Measurements from ENCODE around the gene ALDH16A1. TPM values are rescaled to one million over a fixed set of nuclear protein-coding genes. Genes with fewer than 3 reads are reported as not detected.

Gene ALDH16A1
- total and polyA plus RNA-seq, 2 of the 8 experiments (the other 6 are each of a cell fraction or from before 2014, with no cell fraction given), result 30.5 to 34.3 TPM

DNA sequence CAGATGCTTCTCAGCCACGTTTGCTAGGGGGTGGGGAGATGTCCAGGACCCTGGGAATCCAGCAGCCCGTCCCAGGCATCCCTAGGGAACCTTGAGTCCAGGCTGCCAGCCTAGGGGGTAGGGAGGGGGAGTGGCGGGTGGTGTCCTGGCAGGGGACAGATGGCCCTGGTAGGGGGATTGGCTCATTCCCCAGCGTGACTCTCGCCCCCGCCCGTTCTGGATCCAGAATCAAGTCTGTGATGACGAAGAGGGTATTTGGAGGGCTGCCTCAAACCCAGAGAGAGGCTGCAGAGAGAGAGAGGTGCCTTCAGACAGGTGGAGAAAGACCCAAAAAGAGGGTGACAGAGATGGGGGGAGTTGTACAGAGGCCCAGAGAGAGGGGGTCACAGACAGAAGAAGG, 15.8 kb upstream of the ALDH16A1 start:
- Histone ChIP-seq H3K4me3 (ENCODE audit: extremely low read depth in 1 of 4, insufficient read depth in 2 of 4, low read depth in 3 of 4, low read length in 4 of 4) (peak overlapping the region in 2 of 4 experiments; percentile 30 to 40; a peak in 2 of 8 replicates), H3K4ac (replicated peaks; ENCODE audit: insufficient read length, low read depth, low read length) (no peak overlapping the region), H3K27ac (ENCODE audit: low read depth, low read length) (no peak overlapping the region), H2AFZ (ENCODE audit: low read length) (no peak overlapping the region), H3K23me2 (ENCODE audit: low read depth, low read length) (peaks cover 22% of the 10 kb centered on the region; the same call in 1 of the 2 replicates), H2BK5ac (ENCODE audit: low read depth, low read length) (no peak overlapping the region), H3K9me3 (ENCODE audit: insufficient read depth in 2 of 2, low read depth in 1 of 2, low read length in 1 of 2) (no peaks in the 10 kb centered on the region), H3K14ac (ENCODE audit: insufficient read length) (no peak overlapping the region), H4K20me1 (replicated peaks in 1 of 2; ENCODE audit: control insufficient read depth in 1 of 2, insufficient read depth in 2 of 2, low read length in 2 of 2) (no peaks in the 10 kb centered on the region), H3K9ac (replicated peaks in 1 of 4; ENCODE audit: extremely low read depth in 1 of 4, low read depth in 3 of 4, low read length in 3 of 4) (no peak overlapping the region), H4K91ac (replicated peaks; ENCODE audit: insufficient read length, low read length) (no peak overlapping the region), H2BK15ac (ENCODE audit: low read length) (no peak overlapping the region), H3K27me3 (replicated peaks in 1 of 4; ENCODE audit: control insufficient read depth in 3 of 4, extremely low read depth in 1 of 4, insufficient read depth in 3 of 4, low read length in 3 of 4) (peaks cover 30 to 66% (median 57%) of the 10 kb centered on the region in 4 experiments), H2BK20ac (ENCODE audit: low read length) (no peak overlapping the region), H2BK12ac (ENCODE audit: low read depth, low read length) (no peak overlapping the region), H3K23ac (ENCODE audit: insufficient read length) (no peak overlapping the region), H4K8ac (ENCODE audit: extremely low read depth, insufficient read depth, low read length) (no peak overlapping the region), H3K79me2 (ENCODE audit: control insufficient read depth in 1 of 2, insufficient read depth in 2 of 2, low read length in 2 of 2) (no peaks in the 10 kb centered on the region), H2BK120ac (replicated peaks; ENCODE audit: low read depth, low read length) (no peak overlapping the region), H2AK5ac (ENCODE audit: low read depth, low read length) (no peak overlapping the region), H3K4me1 (replicated peaks in 1 of 4; ENCODE audit: control insufficient read depth in 3 of 4, insufficient read depth in 4 of 4, low read length in 3 of 4) (peaks cover 0 to 13% (median 12%) of the 10 kb centered on the region in 4 experiments; a peak in 5 of 7 replicates), H4K5ac (ENCODE audit: insufficient read length, low read depth, low read length) (no peak overlapping the region), H3K79me1 (ENCODE audit: low read depth, low read length) (no peaks in the 10 kb centered on the region), H3K4me2 (ENCODE audit: insufficient read depth in 1 of 2, low read depth in 2 of 2, low read length in 2 of 2) (peak overlapping the region in 1 of 2 experiments; percentile 52; a peak in 1 of 4 replicates), H3K56ac (replicated peaks; ENCODE audit: insufficient read length, low read depth, low read length) (no peak overlapping the region), H3K18ac (ENCODE audit: extremely low read depth, low read length) (no peak overlapping the region; the same call in 1 of the 2 replicates), H3K36me3 (ENCODE audit: control insufficient read depth in 2 of 4, insufficient read depth in 4 of 4, low read length in 3 of 4) (no peaks in the 10 kb centered on the region)
- POLR2A ChIA-PET (ENCODE audit: partially characterized antibody), result interaction anchor here (1.4 to 1.7 kb wide), 2 partner anchors 10 to 45 kb away, joined by 7 to 9 read pairs; no protein-coding TSS in a partner anchor
- WGBS, 2 experiments (ENCODE audit: extremely low coverage in 1 of 2, insufficient coverage in 1 of 2, insufficient read length in 1 of 2, insufficient replicate concordance in 2 of 2, low coverage in 1 of 2, low lambda C conversion rate in 2 of 2, missing lambda C conversion rate in 1 of 2), result 47% methylated on average over 5 of the region's 8 CpGs; no CpG with 5 or more reads in 1 of the 2 experiments
- TF ChIP-seq SP1 (IDR thresholded peaks at IDR 0.05; ENCODE audit: low read depth, low read length) (no peak), MAFK (IDR thresholded peaks at IDR 0.05; ENCODE audit: low read depth, low read length) (no peak), CEBPB (IDR thresholded peaks at IDR 0.05; ENCODE audit: low read depth, low read length) (no peak), RBBP5 (IDR thresholded peaks at IDR 0.05; ENCODE audit: borderline replicate concordance, low read depth, low read length) (no peak), CBX8 (IDR thresholded peaks at IDR 0.05; ENCODE audit: borderline replicate concordance, low read depth, low read length) (no peak), SIX5 (IDR thresholded peaks at IDR 0.05; ENCODE audit: low read depth, low read length) (no peak), RAD21 (IDR thresholded peaks at IDR 0.05 in 1 of 2, conservative IDR thresholded peaks at IDR 0.05 in 1 of 2; ENCODE audit: low read depth in 2 of 2, low read length in 2 of 2) (no peak), CHD2 (IDR thresholded peaks at IDR 0.05; ENCODE audit: low read length) (no peak), SAP30 (IDR thresholded peaks at IDR 0.05; ENCODE audit: insufficient read depth, insufficient replicate concordance, low read length) (no peak), KDM1A (IDR thresholded peaks at IDR 0.05; ENCODE audit: borderline replicate concordance, low read length) (no peak)
- TF ChIP-seq, protein P1, sequence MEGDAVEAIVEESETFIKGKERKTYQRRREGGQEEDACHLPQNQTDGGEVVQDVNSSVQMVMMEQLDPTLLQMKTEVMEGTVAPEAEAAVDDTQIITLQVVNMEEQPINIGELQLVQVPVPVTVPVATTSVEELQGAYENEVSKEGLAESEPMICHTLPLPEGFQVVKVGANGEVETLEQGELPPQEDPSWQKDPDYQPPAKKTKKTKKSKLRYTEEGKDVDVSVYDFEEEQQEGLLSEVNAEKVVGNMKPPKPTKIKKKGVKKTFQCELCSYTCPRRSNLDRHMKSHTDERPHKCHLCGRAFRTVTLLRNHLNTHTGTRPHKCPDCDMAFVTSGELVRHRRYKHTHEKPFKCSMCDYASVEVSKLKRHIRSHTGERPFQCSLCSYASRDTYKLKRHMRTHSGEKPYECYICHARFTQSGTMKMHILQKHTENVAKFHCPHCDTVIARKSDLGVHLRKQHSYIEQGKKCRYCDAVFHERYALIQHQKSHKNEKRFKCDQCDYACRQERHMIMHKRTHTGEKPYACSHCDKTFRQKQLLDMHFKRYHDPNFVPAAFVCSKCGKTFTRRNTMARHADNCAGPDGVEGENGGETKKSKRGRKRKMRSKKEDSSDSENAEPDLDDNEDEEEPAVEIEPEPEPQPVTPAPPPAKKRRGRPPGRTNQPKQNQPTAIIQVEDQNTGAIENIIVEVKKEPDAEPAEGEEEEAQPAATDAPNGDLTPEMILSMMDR (IDR thresholded peaks at IDR 0.05; ENCODE audit: control extremely low read depth in 1 of 3, insufficient read depth in 1 of 3, low read depth in 1 of 3, low read length in 3 of 3), result no peak
- FAIRE-seq (no peak), DNase-seq (ENCODE audit: low read depth in 1 of 2, low spot score in 2 of 2) (no peak)
- CTCF ChIA-PET (ENCODE audit: partially characterized antibody), result interaction anchor here (1.2 to 4.7 kb wide), 5 partner anchors 10 to 46 kb away, joined by 3 to 38 read pairs (median 5); partner anchors contain the start of genes GFY and PTH2

Measured in H1 (cell line).